Activated CD4-positive, CD25-positive, alpha-beta regulatory T cell treated with anti-CD3 and anti-CD28 coated beads, Interleukin-2, amount 50 U/mL, for 24 hours (primary cell): ENCODE results near the gene NOL12.
"Not testable (repeated sequence)": the region's sequence is repeated elsewhere in the genome, so short reads cannot be mapped to it uniquely, and the experiment has no call there.

Experiments
- ATAC-seq, 2 donors: fragments of 150-1000 bp; cut with Tn5 transposase; one replicate each; pipeline ENCODE4 v1.10.0; 2021; ENCODE audit warnings: mild to moderate bottlenecking in 1 of 2, moderate library complexity in 1 of 2

NOL12 gene, protein sequence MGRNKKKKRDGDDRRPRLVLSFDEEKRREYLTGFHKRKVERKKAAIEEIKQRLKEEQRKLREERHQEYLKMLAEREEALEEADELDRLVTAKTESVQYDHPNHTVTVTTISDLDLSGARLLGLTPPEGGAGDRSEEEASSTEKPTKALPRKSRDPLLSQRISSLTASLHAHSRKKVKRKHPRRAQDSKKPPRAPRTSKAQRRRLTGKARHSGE

DNA sequence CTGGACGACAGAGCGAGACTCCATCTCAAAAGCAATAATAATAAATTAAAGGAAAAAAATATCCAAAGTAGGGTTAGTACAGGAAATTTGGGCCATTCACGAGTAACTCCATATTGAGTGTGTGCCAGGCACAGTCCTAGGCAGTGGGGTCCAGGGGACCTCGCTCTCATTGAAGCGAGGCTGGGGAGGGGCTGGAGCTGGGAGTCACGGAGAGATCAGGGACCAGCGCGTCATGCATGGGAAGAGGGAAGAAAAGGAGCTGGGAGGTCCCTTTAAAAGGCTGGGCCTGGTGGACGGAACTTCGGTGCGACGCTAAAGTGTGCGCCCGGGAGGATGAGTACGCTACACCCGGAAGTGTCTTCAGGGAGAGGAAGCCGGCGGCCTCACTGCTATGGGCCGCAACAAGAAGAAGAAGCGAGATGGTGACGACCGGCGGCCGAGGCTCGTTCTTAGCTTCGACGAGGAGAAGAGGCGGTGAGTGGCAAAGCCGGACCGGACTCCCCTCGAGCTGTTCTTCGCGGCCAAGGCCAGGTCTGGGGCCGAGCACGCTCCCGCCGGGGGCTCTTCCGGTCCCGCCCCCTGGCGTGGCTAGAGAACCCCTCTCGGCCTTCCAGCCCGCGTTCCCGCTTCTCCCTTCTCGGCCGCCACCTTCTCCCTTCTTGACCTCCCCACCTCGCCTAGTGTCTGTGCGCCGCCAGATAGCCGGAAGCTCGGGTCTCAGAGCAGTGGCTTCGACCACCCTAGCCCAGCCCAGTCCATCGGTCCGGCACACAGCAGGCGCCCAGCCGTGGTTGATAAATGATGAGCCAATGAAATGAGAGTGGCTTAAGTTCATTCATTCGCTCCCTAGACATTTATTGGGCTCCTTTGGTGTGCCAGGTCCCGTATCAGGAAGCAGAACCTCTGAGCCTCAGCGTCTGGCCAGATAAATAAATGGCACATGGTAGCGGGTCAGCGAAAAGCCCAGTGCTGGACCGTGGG, at the start of gene NOL12:
NOL12 (plus strand) TSS at position 342 of the 981 bp plus-strand sequence; CDS start at position 392, 50 bp downstream.
- ATAC-seq = peak; percentile 92

GRCh38 chr22:37636949-37637273, 49.2 kb upstream of the NOL12 start:
- ATAC-seq = no peak

DNA sequence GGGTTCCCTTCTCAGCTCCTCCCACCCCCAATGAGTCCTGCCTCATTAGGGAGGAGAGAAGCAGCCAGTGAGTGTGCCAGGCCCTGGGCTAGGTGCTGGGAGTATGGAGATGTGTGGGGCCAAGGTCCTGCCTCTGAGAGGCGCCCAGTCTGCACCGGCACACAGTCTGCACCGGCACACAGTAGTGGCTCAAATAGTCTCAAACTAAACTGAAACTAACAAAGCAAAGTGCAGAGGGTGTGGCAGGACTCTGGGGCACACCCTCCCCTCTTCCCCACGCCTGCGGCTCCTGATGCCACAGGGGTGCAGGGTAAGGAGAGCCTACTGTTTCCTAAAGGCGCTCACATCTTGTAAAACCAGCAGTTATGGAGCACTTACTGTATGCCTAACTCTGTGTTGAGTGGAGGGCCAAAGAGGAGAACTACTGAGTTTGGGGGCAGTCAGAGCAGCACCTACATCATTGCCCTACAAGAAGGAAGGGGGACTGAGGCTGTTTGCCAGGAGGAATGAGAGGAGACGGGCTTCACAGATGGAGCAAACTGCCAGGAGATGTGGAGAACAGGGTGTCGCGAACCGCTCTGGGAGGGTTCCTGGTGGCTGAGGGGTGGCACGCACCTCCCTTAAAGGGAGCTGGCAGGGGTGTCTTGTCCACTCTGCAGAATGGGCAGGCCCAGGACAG, 47.6 kb upstream of the NOL12 start:
- ATAC-seq = peak; percentile 19 to 25

DNA sequence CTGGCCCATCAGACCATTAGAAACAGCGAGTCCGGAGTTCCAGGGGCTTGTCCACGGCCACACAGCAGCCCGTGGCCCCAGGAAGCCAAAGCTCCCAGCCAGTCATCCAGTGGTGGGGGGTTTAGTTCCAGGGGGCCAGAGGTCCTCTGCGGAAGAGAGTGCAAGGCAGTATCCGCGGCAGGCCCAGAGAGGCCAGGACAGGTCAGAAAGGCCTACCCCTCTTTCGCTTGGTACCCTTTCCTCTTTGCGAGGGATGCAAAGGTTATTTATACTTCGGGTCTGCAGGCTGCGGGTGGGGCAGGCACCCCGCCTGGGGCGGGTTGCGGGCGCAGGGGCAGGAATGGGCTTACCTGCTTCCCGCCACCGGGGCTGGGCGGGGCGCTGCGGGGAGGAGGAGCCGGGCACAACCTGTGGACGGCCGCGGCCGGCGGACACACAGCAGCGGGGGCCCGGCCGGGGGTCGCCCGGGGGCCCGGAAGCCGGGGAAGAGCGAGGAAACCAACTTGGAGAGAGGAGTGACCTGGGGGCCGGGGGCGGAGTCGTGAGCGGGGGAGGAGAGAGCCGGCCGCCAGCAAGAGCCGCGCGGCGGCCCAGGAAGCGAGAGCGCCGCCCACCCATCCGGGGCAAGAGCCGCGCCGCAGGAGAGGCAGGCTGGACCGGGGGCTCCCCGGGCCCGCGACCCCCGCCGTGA, 46.9 kb upstream of the NOL12 start, which contains the start of gene SH3BP1:
SH3BP1 (plus strand) TSS at position 600 of the 691 bp plus-strand sequence. CDS start 119 bp downstream, outside the sequence.
- ATAC-seq = peak; percentile 45 to 57

DNA sequence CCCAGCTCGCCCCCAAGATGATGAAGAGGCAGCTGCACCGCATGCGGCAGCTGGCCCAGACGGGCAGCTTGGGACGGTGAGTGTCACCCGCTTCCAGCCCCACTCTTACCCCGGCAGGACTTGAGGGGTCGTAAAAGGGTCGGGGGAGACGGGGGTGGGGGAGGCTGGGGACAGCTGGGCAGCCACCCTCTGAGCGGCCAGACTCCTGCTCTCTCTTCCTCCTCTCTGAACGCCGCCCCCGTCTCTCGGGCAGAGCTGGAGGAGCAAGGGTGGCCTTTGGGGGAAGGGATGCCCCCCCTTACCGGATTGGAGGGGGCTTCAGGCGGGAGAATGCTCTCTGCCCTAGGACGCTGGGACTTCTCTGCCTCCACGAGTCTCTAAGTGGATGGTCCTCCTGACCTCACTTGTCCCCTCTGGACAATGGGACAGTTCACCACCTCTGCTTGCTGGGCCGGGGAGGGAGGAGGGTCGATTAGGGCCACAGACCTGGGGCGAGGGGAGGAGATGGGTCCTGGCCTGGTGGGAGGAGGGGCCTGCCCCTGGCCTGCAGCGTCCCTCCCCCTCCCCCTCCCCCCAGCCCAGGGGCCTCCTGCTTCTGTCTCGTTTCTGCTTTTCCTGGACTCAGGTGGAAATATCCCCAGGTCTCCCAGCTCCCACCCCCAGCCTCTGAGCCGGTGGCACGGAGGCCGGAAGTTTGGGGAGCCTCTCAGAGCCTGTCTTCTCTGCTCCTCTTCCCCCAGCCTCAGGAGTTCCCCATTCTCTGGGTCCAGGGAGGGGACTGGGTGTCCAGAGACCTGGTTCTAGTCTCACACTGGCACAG, 46.2 kb upstream of the NOL12 start:
- ATAC-seq = no peak

- ATAC-seq = no peak
These were observed 45.3 kb upstream of the NOL12 start for GRCh38 chr22:37640591-37641560.

DNA sequence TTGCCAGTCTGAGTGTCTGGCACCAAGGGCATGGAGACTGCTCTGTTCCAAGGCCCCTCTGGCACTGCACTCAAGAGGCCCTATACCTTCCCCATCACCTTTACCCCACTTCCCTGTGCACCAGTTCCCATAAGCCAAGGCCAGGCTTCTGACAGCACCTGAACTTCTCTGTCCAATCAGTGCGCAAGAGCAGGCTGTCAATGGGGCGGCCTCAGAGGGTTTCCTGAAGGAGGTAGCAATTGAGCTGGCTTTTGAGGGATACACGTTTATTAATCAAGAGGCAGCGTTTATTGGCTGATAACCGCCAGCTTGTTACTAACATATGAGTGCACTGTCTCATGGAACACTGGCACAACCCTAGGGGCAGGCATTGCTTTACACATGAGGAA, 44.6 kb upstream of the NOL12 start:
- ATAC-seq = no peak

DNA sequence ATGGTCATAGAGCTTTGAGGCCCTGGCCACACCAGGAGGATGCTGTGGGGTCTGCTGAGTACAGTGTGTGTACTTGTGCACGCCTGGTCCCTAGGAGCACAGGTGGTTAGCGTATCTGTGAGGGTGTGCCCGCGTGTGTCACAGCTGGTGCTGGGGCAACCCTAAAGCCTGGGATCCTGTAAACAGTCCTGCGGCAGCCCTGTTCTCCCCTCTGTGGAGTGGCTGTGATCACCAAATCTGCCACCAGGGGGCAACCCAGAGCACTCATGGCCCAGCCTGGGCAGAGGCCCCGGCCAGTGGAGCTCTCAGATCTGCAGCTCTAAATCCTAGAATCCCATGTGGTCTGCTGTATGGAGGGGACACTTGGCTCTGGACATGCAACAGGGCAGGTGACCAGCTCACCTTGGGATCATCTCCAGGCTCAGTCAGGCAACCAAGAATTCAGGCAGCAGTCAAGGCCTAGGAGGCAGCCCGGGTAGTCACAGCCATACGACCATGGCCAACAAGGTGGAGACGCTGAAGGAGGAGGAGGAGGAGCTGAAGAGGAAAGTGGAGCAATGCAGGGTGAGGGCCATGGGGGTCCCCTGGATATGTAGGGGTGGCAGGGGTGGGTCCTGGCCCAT, 42.8 kb upstream of the NOL12 start:
- ATAC-seq = peak; percentile 68 to 74

DNA sequence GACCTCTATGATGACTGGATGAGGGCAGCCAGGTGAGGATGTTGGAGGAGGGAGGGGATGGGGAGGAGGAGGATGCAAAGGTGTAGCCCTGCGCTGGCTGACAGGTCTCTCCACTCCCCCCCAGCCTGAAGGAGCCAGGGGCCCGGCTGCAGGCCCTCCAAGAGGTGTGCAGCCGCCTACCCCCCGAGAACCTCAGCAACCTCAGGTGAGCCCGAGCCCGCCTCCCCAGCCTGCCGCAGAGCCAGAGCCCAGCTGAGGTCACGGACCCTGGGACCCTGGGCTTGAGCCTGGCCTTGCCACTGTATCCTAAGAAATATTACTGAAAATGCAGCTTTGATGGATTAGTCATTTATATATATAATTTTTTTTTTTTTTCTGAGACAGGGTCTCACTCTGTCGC, 38.8 kb upstream of the NOL12 start:
- ATAC-seq = no peak

GRCh38 chr22:37647928-37648327, 38.2 kb upstream of the NOL12 start:
- no peak for ATAC-seq

DNA sequence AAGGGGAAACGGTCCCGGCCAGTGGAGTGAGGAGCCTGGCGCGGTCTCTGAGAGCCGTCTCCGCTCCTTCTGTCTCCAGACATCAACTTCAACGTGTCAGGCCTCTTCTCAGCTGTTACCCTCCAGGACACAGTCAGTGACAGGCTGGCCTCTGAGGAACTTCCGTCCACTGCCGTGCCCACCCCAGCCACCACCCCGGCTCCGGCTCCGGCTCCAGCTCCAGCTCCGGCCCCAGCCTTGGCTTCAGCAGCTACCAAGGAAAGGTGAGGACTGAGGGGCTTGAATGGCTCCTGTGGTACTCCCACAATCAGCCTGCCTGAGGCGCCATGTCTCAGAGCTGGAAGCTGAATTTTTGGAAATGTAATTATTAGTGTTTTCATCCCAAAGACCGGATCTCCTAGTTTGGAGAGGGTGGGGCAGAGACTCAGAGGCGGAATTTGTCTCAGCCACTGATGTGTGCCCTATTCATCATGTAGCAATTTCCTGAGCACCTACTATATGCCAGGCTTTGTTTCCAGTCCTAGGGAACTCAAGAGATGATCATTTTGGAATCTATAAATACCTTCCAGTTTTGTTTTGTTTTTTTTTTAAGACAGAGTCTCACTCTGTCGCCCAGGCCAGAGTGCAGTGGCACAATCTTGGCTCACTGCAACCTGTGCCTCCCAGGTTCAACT, 35.5 kb upstream of the NOL12 start:
- ATAC-seq = no peak

DNA sequence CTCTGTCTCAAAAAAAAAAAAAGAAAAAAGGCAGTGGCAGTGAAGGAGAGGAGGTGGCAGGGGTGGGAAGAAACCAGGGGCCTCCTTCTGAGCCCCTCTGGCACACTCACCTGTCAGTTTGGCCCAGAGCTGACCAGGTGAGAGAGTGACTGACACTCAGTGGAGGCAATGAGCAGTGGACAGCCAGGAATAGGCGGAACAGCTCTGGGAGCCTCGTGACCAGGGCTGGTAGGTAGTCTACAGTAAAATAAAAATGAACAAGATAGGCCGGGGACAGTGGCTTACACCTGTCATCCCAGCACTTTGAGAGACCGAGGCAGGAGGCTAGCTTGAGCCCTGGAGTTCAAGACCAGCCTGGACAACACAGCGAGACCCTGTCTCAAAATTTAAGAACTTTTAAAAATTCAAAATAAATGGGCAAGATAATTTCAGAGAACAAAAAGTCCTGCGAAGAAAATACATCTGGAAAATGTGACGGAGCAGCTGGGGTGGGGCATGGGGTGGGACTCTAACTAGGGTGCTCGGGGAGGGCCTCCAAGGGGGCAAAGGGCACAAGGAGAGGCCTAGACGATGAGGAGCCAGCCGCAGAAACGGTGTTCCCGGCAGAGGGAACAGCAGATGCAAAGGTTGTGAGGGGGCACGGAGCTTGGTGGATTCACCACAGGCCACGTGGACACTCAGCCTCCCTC, 31.4 kb upstream of the NOL12 start:
- no peak for ATAC-seq

DNA sequence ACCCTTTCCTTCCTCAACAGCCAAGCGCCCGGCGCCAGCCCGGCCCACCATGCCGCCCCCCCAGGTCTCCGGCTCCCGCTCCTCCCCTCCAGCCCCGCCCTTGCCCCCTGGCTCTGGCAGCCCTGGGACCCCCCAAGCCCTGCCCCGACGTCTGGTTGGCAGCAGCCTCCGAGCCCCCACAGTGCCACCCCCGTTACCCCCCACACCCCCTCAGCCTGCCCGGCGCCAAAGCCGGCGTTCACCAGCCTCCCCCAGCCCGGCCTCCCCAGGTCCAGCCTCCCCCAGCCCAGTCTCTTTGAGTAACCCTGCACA, 30.9 kb upstream of the NOL12 start:
- ATAC-seq = no peak

DNA sequence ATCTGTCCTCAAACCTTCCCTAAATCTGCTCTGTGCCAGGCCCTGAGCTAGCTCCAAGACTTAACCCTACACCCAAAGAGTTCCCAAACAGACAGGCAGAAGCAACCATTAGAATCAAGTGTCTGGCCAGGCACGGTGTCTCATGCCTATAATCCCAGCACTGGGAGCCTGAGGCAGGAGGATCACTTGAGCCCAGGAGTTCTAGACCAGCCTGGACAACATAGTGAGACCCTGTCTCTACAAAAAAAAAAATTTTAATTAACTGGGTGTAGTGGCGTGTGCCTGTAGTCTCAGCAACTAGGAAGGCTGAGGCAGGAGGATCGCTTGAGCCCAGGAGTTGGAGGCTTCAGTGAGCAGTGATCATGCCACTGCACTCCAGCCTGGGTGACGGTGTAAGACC, 29.6 kb upstream of the NOL12 start:
- not testable (repeated sequence) for ATAC-seq

DNA sequence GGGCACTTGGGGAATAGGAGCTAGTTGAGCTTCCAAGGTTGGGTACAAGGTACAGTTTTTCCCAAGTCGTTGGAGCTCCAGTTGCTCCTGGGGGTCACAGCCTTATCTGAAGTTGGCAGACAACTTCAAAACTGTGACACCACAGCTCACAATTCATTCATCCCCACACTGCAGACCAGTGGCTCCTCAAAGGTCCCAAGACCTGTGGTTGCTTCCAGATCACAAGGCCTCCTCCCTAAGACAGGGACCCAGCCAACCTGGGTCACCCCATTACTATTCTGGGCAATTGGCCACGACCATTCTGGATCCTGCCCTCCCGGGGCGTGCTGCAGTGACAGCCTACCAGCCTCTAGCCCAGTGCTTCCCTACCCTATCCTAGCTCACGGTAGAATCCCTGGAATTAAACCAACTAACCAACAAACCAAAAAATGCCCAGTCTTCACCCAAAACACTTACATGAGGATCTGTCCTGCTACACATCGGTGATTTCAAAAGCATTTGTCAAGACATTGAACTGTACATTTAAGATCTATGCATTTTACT, 28.5 kb upstream of the NOL12 start:
- ATAC-seq = no peak

- peak; percentile 99 for ATAC-seq
These were observed 27.7 kb upstream of the NOL12 start, which contains the start of gene PDXP for GRCh38 chr22:37658133-37659065. Gene PDXP (plus strand): TSS chr22:37658723. CDS start chr22:37658783, 60 bp downstream.
